SIG-M5 (cell line): Measurements from ENCODE around the gene MKRN2OS.

ENCODE experiments used
- DNase-seq: peaks from one replicate; lab custom pipeline; 2025; lab: John Stamatoyannopoulos, UW

MKRN2OS gene, protein sequence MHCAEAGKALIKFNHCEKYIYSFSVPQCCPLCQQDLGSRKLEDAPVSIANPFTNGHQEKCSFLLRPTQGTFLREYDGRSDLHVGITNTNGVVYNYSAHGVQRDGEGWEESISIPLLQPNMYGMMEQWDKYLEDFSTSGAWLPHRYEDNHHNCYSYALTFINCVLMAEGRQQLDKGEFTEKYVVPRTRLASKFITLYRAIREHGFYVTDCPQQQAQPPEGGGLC

DNA sequence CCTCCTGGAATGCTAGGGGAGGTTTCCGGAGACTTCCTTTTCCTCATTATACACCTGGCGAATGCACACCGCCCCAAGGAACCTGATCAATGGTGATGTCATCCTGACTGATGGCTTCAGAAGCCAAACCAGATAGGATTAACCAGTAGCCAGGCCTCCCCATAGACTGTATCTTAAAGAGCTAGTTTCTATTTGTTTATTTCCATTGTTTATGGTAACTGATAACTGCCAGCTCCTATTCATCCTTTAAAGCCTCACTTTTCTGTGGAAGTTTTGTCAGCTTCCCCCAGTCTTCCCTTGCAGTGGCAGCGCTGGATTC, at the start of gene MKRN2OS:
Gene MKRN2OS, minus strand, starts transcription at position 27 of the 319 bp plus-strand sequence. CDS start 35 bp downstream, outside the sequence.
- DNase-seq = no peak

DNA sequence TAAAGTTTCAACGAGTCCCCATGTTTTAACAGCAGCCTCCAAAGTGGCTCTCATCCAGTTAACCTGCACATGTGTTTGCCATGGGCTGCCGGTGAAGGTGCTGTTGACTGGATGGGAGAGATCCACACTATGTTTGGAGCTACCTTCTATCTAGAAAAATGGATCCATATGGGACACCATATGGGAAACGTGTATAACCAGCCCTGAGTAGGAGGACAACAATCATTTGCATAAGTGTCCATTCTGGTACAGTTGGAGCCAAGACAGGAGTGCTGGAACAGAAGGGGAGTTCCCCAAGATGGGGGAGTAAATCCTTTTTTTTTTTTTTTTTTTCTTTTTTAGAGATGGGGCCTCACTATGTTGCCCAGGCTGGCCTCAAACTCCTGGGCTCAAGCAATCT, 48.2 kb upstream of the MKRN2OS start:
- no peak for DNase-seq

DNA sequence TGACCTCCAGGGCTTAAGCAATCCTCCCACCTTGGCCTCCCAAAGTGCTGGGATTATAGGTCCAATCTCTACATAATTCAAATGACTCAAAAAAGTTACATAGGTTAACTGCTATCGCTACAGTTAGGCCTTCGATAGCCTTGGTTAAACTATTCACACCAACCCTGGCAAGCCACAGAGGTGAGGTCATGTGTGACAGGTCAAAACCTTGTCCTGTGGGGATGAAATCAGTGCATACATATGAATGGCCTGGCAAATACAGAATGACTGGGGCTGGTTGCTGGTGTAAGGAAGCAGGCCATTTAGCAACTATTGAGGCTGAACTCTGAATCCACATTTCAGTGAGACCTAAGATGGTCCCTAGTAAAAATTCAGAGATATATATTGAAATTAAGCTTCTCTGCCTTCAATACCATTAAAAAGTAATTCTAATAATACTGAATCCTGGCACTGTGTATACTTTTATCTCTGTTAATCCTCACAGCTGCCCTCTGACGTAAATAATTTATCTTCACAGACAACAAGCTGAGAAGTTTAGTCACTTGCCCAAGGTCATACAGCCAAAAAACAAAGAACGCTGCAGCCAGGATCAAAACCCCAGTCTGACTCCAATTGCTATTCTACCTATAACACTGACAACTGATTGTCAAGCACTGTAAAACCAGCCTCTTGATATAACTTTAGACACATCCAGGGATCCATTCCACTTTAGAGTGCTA, 46.9 kb upstream of the MKRN2OS start:
- DNase-seq = no peak

DNA sequence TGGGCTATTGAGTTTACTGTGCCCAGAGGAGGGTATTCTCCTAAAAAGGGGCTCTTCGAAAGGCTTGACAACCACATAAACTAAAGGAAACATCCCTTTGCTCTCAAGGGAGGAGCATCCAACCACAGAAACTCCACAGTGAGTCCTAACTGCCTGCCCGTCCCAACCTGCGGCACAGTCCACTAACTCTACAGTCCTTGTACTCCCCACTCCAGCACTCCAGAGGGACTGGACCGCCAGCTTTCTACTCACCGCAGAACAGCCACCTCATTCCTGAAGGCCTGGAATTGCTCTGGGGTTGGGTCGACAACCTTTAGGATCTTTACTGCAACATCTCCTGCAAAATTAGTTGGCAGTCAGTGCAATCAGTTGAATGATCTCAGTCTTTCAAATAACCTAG, 46.2 kb upstream of the MKRN2OS start:
- no peak for DNase-seq

DNA sequence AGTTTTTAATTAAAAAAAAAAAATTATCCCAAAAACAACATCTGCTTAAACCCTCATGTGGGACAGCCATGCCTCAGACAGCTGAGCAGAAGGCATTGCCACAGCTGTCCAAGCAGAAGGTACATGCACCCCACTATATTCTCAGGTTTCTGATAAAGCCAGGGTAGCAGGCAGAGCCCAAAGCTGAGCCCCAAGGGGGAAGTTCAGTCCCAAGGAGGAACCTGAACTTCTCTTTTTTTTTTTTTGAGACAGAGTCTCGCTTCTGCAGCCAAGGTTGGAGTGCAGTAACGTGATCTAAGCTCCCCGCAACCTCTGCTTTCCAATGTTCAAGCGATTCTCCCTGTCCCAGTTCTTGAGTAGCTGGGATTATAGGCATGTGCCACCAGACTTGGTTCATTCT, 44.8 kb upstream of the MKRN2OS start:
- no peak for DNase-seq

DNA sequence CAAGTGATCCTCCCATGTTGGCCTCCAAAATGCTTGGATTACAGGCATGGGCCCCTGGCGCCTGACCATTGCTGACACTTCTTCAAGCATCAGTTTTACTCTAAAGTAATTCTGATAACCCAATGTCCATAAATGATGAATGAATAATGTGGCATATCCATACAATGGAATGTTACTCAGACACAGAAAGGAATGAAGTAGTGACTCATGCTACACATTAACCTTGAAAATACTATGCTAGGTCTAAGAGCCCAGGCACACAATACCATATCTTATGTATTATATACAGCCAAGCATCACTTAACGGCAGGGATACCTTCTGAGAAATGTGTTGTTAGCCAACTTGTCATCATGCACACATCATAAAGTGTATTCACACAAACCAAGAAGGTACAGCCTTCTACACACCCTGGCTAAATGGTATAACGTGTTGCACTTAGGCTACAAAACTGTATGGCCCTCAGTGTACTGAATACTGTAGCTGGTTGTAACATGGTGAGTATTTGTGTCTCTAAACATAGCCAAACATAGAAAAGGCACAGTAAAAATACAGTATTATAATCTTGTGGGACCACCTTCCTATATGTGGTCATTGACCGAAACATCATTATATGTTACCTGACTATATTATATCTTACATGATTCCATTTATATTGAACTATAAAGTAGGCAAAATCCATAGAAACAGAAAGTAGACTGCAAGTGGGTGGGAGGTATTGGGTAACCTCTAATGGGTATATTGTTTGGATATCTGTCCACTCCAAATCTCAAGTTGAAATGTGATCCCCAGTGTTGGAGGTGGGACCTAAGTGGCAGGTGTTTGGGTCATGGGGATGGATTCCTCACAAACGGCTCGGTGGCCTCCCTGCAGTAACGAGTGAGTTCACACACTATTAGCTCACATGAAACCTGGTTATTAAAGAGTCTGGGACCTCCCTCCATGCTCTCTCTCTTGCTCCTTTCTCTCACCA, 43.0 kb upstream of the MKRN2OS start:
- DNase-seq = no peak

DNA sequence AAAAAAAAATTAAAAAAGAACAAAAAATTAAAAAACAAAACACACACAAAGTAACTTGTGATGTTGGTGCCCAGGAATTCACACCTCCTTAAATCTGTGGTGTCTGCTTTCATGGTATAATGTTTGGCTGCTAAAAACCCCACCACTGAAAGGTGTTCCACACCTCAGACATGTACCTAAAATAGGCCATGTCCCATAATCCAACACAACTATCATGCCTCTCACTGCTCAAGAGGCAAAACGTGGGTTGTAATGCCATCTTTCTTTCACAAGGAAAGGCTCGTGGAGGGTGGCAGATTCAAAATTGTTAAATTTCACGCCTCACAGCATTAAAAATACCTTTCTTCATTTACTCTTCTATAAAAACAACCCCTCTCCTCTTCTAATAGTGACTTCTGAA, 41.1 kb upstream of the MKRN2OS start:
- DNase-seq = no peak

DNA sequence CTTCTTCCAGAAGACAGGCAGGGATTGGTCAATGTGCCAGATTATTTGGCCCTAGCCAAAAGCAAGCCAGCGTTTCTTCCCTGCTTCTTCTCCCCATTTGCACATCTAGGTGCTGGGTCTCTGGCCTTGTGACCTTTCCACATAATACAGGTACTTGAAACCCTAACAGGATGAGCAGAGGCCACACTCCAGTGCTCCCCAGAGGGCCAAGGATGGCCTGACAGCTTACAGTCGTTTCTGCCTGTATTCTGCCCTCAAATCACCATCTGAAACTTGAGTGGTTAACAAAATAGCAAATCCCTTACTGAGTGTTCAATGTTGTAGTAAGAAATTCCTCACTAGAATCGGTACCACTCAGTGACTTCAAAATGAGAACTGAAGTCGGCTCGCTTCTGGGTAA, 40.7 kb upstream of the MKRN2OS start:
- no peak for DNase-seq

DNA sequence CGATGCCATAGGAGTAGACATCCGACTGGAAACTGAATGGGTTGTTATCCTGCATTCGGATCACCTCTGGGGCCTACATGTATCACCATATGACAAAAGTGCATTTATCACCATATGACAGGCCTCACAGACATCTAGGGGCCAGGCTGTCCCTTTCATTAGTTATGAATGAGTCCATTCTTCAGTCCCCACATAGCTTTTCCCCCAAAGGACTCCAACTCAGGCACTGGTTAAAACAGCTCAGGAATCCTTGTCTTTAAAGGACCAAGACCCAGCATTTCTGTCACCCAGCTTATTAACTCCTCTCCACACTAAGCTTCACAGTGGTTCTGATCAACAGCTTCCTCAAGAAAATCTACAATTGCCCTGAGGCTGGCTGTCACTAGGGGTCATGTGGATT, 39.9 kb upstream of the MKRN2OS start:
- DNase-seq = no peak

DNA sequence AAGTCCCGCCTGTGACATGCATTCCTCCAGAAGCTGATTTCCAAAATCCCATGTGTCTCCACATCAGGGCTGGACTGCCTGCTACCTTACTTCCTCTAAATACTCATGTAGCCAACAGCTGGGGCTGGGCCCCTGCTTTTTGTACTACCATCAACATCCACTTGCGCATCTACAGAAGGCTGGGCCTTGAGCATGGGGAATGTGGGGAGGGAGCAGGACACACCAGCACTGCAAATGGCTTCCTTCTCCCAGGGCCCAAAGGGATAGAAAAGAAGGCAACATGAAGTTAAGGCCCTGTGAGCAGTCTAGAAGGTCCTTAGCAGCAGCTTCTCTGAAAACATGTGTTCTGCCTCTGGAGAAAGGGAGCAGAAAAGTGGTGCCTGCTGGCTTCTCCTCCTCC, 38.8 kb upstream of the MKRN2OS start:
- DNase-seq = no peak

DNA sequence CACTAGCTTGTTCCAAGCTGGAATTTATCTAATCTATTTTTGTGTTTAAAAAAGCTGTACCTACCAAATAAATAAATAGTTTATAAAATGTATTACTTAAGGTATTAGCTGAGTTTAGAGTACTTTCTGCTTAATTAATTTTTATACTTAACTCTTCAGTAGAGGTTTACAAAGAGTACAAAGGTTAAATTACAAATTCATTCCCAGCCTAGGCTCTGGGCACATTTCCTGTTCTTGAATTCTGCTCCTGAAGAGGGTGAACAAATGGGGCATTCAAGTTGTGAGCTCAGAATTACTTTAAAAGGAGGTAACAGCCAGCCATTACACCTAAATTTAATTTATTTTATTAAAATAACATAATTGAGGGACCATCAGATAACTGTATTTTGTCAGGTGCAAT, 38.0 kb upstream of the MKRN2OS start:
- no peak for DNase-seq

DNA sequence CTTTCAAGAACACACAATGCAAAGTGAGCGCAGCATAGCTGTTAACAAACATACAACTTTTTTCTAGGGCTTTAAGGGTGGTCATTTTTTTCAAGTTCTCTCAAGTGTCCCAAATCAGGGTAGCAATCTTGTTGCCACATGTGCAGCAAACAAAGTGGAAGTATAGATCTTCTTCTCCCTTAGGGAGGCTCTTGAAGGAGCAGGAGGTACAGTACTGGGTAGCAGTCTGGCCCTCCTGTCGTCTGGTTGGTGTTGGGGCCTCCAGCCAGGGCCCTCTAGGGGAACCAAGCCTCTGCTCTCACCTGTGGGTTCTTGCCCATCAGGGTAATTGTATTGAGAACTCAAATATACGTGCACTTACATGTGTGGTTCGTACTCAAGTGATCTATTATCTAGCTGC, 37.4 kb upstream of the MKRN2OS start:
- DNase-seq = no peak

DNA sequence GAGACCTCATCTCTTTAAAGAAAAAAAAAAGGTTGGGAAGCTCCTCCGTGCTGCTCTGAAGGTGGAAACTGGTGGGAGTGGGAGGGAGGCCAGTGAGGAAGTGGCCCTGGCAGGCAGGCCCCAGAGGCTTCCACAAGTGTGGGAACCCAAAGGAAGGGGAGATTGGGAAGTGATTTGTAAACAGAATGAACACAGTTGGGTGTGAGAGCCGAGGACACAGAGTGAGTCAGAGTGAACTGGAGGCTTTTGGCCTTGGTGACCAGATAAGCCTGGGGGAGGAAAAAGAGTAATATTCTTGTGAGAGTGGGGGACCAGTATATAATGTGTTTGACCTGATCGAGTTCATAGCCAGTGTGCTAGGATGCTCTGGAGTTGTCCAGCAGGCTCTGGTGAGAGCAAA, 34.6 kb upstream of the MKRN2OS start:
- DNase-seq = no peak

DNA sequence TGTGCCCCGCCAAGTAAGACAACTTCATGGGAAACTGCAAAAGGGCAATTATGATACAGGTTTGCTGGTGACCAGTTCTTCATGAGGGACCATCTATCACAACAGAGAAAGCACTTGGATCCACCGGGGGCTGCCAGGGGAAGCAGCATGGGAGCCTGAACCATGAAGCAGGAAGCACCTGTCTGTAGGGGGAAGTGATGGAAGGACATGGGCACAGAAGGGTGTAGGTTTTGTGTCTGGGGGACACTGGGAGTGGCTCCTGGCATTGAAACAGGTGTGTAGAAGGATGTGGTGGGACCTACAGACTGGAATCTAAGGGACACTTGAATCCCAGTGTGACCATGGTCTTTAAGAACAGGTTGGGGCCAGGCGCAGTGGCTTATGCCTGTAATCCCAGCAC, 34.2 kb upstream of the MKRN2OS start:
- no peak for DNase-seq

DNA sequence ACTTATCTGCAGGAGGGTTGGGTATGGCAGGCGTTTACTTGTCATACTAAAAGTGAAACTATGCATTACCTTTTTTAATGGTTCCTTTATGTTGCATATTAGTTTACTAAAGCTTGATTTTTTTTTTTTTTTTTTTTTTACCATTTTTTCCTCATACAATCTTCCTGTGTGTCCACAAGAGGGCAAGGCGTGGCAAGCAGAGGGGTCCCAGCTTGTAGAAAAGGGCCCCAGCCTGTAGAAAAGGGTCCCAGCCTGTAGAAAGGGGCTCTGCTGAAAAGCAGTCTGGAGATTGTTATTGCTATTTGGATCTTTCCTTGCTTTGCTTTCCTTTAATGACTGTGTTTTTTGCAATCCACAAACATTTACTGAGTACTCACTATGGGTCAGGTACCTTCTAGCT, 33.4 kb upstream of the MKRN2OS start:
- DNase-seq = no peak

DNA sequence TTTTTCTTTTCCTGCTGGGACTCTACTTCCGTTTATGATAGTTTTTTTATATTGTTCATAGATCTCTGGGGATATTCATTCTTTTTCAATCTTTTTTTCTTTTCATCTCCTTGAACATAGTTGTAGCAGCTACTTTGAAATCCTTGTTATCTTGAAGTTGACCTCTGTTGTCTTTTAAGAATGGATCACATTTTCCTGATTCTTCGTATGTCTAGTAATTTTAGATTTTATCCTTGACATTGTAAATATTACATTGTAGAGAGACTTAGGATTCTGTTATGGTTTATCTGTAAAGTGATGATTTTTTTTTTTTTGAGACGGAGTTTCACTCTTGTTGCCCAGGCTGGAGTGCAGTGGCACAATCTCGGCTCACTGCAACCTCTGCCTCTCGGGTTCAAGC, 32.1 kb upstream of the MKRN2OS start:
- DNase-seq = no peak

DNA sequence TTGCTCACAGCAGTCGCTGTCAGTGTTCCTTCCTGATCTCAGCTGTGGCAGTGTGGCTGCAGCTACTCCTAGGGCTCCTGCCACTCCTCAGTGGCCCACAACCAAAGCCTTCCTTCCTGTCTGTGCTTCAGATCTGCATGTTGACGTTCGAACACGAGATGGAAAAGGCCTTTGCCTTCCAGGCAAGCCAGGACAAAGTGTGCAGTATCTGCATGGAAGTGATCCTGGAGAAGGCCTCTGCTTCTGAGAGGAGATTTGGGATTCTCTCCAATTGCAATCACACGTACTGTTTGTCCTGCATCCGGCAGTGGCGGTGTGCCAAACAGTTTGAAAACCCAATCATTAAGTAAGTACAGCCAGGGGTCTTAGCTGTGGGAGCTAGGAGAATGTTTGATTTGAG, 29.4 kb upstream of the MKRN2OS start:
- no peak for DNase-seq

DNA sequence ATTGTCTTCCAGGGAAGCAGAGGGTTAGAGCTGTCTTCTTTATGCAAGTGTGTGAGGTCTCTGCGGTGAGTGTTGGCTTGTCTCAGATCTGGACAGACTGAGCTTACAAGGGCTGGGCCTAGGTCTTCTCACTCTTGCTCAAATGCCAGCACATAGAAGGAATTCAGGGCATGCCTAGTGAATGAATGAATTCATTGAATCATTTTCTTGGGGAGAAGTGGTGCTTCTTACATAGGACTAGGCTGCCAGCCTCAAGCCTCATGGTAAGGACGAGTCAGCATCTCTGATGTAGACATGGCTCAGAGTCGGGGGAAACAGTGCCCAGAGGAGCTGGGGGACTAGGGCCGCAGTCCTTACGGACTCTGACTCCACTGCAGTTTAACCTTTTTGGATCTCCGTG, 28.8 kb upstream of the MKRN2OS start:
- DNase-seq = no peak

DNA sequence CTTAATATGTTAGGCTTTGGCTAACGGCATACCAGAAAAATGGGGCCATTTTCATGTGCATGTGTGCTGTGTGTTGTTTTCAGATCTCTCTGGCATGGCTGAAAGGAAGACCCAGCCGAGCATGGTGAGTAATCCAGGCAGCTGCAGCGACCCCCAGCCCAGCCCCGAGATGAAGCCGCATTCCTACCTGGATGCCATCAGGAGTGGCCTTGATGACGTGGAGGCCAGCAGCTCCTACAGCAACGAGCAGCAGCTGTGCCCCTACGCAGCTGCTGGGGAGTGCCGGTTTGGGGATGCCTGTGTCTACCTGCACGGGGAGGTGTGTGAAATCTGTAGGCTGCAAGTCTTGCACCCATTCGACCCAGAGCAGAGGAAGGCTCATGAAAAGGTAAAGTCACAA, 26.7 kb upstream of the MKRN2OS start:
- no peak for DNase-seq

DNA sequence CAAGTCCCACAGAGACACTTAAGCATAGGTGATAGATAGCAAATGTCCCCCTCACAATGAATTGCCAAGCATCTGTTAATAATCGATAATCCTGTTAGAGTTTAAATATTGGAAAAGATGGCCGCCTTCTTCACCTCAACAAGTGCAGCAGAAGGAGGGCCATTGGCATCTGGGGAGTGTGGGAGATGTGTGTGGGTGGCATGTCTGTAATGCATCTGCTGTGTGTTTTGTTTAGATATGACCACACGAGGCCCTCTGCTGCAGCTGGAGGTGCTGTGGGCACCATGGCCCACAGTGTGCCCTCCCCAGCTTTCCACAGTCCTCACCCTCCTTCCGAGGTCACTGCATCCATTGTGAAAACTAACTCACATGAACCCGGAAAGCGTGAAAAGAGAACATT, 24.5 kb upstream of the MKRN2OS start:
- DNase-seq = no peak

DNA sequence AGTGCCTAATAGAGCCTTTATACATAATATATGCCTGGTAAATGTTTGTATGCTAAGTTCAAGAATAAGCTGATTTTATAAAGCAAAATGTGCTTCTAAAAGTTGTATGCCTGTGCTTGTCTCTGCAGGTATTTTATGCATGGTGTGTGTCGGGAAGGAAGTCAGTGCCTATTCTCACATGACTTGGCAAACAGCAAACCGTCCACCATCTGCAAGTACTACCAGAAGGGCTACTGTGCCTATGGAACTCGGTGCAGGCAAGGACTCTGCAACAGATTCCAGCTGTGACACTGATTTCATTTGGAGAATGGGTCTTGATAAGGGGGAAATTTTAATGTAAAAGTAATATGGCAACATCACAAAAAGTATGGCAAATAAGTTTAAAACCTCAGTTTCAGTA, 23.4 kb upstream of the MKRN2OS start:
- DNase-seq = no peak

DNA sequence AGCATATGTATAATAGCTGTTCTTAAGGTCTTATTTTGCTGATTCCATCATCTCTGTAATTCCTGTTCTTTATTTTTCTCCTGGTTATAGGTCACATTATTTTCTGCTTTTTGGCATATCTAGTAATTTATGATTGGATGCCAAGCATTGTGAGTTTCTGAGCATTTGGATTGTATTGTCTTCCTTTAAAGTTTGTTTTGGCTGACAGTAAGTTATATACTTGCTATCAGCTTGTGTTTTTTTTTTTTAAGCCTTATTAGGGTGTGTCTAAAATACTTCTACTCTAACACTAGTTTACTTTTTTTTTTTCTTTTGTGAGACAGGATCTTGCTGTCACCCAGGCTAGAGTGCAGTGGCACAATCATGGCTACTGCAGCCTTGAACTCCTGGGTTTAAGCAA, 21.7 kb upstream of the MKRN2OS start:
- DNase-seq = no peak

DNA sequence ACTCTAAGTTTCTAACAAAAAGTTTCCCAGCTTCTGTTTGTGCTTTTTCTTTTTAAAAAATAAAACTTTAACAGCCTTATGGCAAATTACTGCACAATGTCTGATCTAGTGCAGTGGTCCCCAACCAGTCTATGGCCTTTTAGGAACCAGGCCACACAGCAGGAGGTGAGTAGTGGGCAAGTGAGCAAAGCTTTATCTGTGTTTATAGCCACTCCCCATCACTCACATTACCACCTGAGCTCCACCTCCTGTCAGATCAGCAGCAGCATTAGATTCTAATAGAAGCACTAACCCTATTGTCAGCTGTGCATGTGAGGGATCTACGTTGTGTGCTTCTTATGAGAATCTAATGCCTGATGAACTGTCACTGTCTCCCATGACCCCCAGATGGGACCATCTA, 17.2 kb upstream of the MKRN2OS start:
- DNase-seq = no peak
